AG08396 (cell line): Measurements from ENCODE around the gene CACNG3.
"Not testable (repeated sequence)": the region's sequence is repeated elsewhere in the genome, so short reads cannot be mapped to it uniquely, and the experiment has no call there.

Experiments
- DNase-seq: peaks from one replicate; pipeline ENCODE4 v3.0.0; 2012; ENCODE audit warnings: low spot score, mixed read lengths

The CACNG3 gene

GRCh38 chr16:24279982-24280515 is 23.9 kb downstream of the CACNG3 start:
- DNase-seq = no peak

GRCh38 chr16:24281466-24281865 is 25.3 kb downstream of the CACNG3 start:
- no peak for DNase-seq

DNA sequence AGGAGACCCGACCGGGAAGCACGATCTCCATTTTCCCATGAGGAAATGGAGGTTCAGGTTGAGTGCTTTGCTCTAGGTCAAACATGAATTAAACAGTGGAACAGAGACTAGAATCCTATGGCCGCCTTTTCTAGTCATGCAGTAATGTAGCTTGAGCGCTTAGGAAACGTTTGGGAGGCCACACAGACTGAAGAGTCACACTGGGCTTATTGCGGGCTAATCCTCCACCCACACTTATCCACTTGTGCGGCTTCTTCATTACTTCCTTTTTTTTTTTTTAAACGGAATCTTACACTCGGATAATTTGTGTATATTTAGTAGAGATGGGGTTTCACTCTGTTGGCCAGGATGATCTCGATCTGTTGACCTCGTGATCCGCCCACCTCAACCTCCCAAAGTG is 26.0 kb downstream of the CACNG3 start:
- DNase-seq = no peak

GRCh38 chr16:24286741-24287405 is 30.7 kb downstream of the CACNG3 start:
- no peak for DNase-seq

DNA sequence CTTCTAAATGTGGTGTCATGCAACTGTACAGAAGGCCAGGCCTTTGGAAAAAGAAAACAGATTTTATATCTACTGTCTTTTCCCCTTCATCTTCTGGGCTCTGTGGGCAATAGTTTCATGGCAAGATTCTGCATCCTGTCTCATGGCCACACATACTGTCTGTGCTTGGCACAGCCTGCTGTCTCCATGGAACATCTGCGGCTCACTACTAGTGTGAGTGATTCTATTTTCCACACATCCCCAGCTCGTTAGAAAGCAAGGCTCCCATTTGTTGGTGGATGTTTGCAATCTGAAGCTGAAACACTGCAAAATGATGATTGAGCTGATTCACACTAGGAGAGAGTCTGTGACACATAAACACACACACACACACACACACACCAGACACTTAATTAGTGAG is 32.4 kb downstream of the CACNG3 start:
- DNase-seq = no peak

DNA sequence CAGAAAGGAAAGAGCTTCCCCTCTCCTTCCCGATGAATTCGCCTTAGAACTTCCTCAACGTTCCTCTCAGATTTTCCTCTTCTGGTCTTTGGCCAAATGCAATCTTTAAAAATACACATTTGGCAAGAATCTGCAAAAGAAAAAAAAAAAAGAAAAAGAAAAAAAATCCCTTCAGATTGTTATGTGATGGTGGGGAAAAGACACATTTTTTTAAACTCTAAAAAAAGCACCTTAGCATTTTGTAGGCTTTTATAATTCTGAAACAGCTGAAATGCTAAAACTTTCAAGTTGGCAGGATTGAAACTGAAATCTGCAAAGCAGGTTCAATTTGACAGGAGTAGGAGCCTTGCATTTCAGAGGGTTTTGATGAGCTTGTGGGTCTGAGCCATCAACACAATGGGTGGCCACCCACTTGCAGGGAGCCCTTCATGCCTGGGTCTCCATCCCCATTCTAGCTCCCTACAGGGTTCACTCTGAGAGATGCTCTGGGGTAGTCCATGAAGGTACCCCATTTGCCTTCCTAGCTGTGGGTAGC is 33.1 kb downstream of the CACNG3 start:
- DNase-seq = no peak

DNA sequence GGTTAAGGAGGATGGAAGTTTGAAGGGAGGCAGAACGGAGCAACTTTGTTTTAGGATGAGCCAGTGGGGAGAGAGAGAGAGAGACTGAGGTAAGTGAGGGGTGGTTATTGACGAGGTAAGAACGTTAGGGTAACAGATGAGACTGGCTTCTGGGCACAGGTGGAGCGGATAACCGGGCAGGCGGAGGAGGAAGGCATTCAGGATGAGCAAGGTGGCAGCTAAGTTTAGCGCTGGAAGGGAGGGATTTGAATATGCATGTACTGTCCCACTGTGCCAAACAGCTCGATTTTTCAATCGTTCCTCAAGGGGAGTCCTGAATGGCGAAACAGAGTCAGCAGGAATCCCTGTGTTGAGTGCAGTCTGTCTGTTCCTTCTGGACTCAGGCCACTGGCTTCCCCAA is 35.8 kb downstream of the CACNG3 start:
- no peak for DNase-seq

- DNase-seq = no peak
Measured at GRCh38 chr16:24294131-24294530, 38.0 kb downstream of the CACNG3 start.

GRCh38 chr16:24297375-24297774 is 41.2 kb downstream of the CACNG3 start:
- no peak for DNase-seq

DNA sequence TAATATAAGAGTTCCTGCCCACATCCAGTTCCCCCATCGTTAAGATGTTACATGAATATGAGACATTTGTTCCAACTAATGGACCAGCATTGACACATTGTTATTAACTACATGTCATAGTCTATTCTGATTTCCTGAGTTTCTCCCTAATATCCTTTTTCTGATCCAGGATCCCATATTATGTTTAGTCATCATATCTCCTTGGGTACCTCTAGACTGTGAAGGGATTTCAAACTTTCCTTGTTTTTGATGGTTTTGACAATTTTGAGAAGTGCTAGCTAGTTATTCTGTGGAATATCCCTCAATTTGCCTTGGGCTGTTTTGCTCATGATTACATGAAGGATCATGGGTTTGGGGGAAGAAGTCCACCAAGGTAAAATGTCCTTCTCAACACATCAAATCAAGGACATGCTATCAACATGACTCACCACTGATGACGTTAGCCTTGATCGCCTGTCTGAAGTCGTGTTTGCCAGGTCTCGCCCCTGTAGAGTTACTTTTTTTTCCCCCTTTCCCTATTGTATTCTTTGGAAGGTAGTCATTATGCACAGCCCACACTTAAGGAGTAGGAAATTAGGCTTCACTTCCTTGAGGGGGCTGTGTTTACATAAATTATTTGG is 42.5 kb downstream of the CACNG3 start:
- no peak for DNase-seq

GRCh38 chr16:24300750-24301149 is 44.6 kb downstream of the CACNG3 start:
- not testable (repeated sequence) for DNase-seq

DNA sequence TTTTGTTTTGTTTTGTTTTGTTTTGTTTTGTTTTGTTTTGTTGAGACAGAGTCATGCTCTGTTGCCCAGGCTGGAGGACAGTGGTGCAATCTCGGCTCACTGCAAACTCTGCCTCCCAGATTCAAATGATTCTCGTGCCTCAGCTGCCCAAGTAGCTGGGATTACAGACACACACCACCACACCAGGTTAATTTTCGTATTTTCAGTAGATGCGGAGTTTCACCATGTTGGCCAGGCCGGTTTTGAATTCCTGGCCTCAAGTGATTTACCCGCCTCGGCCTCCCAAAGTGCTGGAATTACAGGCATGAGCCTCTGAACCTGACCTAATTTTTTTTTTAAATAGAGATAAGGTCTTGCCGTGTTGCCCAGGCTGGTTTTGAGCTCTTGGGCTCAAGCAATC is 46.5 kb downstream of the CACNG3 start:
- no peak for DNase-seq

DNA sequence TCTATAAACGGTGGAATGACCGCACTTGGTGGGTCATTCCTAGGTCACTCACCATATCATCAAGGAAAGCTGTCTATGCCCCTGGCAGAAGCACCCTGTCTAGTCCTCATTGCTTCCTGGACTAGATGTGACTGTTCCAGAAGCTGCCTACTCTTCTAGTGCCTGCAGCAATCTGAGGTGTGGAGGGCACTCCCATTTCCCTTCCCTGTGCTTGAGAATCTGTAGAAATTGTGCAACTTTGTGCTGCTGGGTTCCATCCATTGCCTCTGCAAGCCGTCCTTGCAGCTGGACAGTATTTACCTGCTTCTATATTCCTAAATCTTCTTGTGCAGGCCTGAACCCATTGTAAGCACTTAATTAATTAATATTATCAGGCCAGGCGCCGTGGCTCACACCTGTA is 52.1 kb downstream of the CACNG3 start:
- DNase-seq = no peak

DNA sequence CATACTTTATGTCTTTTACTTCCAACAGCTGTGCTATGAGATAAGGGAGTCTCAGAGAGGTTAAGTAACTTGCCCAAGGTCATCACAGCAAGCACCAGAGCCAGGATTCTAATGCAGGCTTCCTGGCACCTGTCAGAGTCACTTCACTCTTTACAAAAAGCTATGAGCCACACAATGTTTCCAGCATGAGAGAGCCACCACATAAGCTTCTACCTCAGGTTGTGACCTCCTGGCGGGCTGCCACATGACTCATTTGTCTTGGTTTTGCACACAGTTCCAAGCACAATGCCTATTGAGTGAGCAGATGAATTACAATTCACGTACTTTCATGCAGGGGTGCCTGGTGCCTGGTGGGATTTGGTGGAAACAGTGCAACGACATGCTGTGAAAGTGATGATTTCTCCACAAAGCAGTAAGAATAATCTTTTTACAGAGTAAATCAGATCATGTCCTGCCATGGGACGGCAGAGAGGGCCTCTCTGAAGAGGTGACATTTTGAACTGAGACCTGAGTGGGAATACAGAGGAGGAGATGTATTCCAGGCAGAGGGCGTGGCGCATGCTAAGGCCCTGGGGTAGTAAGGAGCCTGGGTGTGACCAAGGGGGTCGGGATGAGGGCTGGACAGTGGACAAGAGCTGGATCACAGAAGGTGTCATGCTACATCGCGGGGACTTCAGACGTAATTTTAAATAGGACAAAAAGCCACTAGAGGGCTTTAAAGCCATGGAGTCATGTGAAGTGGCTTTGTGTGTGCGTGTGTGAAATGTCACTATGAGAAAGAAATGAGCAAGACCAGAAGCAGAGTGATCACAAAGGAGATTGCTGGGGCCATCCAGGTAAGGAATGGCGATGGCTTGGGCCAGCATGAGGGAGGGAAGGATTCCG is 53.4 kb downstream of the CACNG3 start:
- no peak for DNase-seq

- DNase-seq = no peak
Measured at GRCh38 chr16:24315343-24315742, 59.2 kb downstream of the CACNG3 start.

DNA sequence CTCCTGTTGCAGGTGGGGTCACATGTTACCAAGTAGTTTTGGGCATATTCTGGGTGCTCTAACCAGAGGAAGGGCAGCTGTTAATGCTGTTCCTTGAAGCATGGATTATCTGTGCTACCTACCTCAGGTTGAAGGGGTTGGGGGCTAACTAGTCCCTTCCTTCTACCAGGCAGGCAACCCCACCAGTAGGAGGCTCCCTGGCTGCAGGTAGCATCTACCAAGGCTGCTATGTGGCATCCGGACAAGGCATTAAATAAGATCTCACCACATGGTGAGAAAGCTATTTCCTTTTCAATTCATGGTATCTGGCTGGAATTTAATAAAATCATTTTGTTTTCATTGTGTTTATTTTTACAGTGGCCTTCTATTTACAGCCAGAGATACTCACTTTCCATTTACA is 62.5 kb downstream of the CACNG3 start:
- DNase-seq = no peak

- no peak for DNase-seq
Measured at GRCh38 chr16:24319126-24319814, 63.1 kb downstream of the CACNG3 start.

DNA sequence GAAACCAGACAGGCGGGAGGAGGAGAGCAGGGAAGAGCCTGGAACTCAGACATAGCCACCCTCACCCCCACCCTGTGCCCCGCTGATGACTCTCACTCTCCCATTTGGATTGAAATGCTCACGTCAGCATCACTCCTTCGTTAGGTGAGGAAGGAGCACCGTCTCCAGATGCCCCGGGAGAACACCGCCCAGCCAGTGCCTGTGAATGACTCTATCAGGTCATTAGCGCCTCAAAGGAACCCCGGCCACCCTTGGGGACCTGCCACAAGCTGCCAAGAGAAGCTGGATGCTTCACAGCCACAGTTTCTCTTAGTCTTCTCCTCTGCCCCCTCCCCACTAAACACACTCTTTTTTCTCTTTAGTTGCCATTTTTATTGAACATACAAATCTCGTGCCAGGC is 66.0 kb downstream of the CACNG3 start:
- DNase-seq = no peak

DNA sequence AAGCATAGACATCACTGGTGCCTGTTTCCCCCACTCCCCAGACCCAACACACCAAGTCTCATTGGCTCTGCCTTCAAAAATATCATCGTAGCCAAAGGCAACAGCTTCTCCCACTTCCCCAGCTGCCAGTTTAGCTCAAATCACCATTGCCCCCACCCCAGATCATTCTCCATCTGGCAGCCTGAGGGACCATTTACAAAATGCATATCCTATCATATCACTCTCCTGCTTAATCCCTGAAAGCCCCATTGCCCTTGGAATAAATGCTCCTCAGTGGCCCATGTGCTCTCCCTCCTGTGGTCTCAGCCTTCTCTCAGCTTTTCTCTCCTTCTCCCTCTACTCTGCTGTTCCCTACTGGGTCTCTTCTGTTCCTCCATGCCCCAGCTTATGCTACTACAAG is 68.3 kb downstream of the CACNG3 start:
- DNase-seq = no peak

DNA sequence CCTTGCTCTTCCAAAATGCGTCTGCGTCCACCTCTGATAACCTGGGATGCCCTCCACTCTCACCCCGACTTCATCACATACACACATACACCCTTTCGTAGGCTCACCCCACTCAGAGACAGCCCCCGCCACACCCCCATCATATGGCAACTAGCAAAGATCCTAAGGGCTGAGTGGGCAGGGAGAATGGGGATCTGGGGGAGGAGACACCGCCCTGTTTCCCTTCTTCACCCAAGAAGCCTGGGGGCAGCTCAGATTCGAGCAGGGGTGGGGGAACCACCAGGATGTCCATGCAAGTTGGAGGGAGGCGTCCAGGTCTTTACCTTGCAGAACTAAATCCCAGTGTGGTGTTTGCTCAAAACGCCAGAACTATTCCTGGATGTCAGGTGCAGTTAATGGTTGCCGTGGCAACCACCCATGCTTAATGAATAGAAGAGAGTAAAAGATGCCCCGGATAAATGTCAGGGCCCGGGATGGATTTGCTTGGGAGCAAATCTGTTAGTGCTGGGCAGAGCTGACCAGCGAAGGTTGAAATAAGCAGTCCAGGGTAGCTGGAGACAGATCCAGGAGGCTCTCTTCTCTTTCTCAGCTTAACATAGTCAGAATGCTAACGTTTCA is 72.8 kb downstream of the CACNG3 start:
- DNase-seq = no peak

DNA sequence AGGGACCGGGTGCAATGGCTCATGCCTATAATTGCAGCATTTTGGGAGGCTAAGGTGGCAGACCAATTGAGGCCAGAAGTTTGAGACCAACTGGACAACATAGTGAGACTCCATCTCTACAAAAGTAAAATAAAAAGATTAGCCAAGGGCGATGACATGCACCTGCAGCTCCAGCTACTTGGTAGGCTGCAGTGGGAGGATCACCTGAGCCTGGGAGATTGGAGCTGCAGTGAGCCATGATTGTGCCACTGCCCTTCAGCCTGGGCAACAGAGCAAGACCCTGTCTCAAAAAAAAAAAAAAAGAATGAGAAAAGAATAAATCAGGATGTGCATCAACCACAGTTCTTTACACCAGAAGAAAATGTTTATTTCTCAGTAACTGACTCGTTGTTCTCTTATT is 76.0 kb downstream of the CACNG3 start:
- no peak for DNase-seq
